Trophoblast cell (in vitro differentiated cells and primary cell): Measurements from ENCODE around the gene MRTFA.

Experiments
- DNase-seq, 2 donors: peaks; one replicate each; pipeline ENCODE4 v3.0.0-alpha.2; 2016
- H2AFZ ChIP-seq: 2 replicates; pipeline ENCODE4 v1.6.1; 2013; ENCODE audit warnings: low read length, moderate library complexity, mild to moderate bottlenecking; ENCODE audit not compliant: insufficient read depth, poor library complexity
- H2AK5ac ChIP-seq: 2 replicates; pipeline ENCODE4 v1.6.1; 2013; ENCODE audit warnings: mild to moderate bottlenecking, low read length
- H2BK120ac ChIP-seq: 2 replicates; pipeline ENCODE4 v1.6.1; 2013; ENCODE audit warnings: low read length, mild to moderate bottlenecking, moderate library complexity; ENCODE audit not compliant: insufficient read depth, poor library complexity
- H2BK12ac ChIP-seq: 2 replicates; pipeline ENCODE4 v1.6.1; 2013; ENCODE audit warnings: mild to moderate bottlenecking, low read length, moderate library complexity
- H2BK5ac ChIP-seq: 2 replicates; pipeline ENCODE4 v1.6.1; 2013; ENCODE audit warnings: low read length, low read depth, moderate library complexity, mild to moderate bottlenecking; ENCODE audit not compliant: poor library complexity
- H3K14ac ChIP-seq: 2 replicates; pipeline ENCODE4 v1.6.1; 2013; ENCODE audit warnings: mild to moderate bottlenecking, low read length
- H3K18ac ChIP-seq: 2 replicates; pipeline ENCODE4 v1.6.1; 2013; ENCODE audit warnings: mild to moderate bottlenecking, low read length
- H3K23ac ChIP-seq: 2 replicates; pipeline ENCODE4 v1.6.1; 2013; ENCODE audit warnings: low read length
- H3K27ac ChIP-seq: 2 replicates; pipeline ENCODE4 v1.5.1; 2013; ENCODE audit warnings: low read depth, mild to moderate bottlenecking, inconsistent platforms, low read length, moderate library complexity
- H3K27me3 ChIP-seq: 2 replicates; pipeline ENCODE4 v1.6.1; 2013; ENCODE audit warnings: inconsistent platforms, mild to moderate bottlenecking, low read length, moderate library complexity; ENCODE audit not compliant: insufficient read depth
- H3K36me3 ChIP-seq, 2 experiments: 1 replicate in 1 of 2; 2 replicates in 1 of 2; pipeline ENCODE4 v1.6.1; 2013; ENCODE audit warnings: low read length in 2 of 2, mild to moderate bottlenecking in 2 of 2, moderate library complexity in 1 of 2; ENCODE audit not compliant: insufficient read depth in 2 of 2, control insufficient read depth in 1 of 2
- H3K4ac ChIP-seq: 2 replicates; pipeline ENCODE4 v1.6.1; 2013; ENCODE audit warnings: low read depth, mild to moderate bottlenecking, low read length, moderate library complexity
- H3K4me1 ChIP-seq, 2 experiments: 1 replicate in 1 of 2; 2 replicates in 1 of 2; pipeline ENCODE4 v1.6.1; 2013; ENCODE audit warnings: low read length in 2 of 2, mild to moderate bottlenecking in 2 of 2, moderate library complexity in 1 of 2; ENCODE audit not compliant: insufficient read depth in 2 of 2, control insufficient read depth in 1 of 2
- H3K4me2 ChIP-seq: 2 replicates; pipeline ENCODE4 v1.6.1; 2013; ENCODE audit warnings: inconsistent platforms, mild to moderate bottlenecking, low read length, moderate library complexity
- H3K4me3 ChIP-seq: 2 replicates; pipeline ENCODE4 v1.5.1; 2013; ENCODE audit warnings: mild to moderate bottlenecking, low read depth, low read length, inconsistent platforms
- H3K79me1 ChIP-seq: one replicate; pipeline ENCODE4 v1.6.1; 2013; ENCODE audit warnings: low read length
- H3K79me2 ChIP-seq: 2 replicates; pipeline ENCODE4 v1.6.1; 2013; ENCODE audit warnings: low read length, mild to moderate bottlenecking; ENCODE audit not compliant: control insufficient read depth, insufficient read depth, poor library complexity
- H3K9ac ChIP-seq: 2 replicates; pipeline ENCODE4 v1.6.1; 2013; ENCODE audit warnings: mild to moderate bottlenecking, low read length
- H3K9me3 ChIP-seq: 2 replicates; pipeline ENCODE4 v1.6.1; 2013; ENCODE audit warnings: low read depth, mild to moderate bottlenecking, control low read depth, inconsistent platforms, low read length; ENCODE audit not compliant: insufficient read depth
- H4K12ac ChIP-seq: 2 replicates; pipeline ENCODE4 v1.6.1; 2013; ENCODE audit warnings: low read depth, mild to moderate bottlenecking, low read length, moderate library complexity
- H4K8ac ChIP-seq: 2 replicates; pipeline ENCODE4 v1.6.1; 2013; ENCODE audit warnings: low read depth, mild to moderate bottlenecking, low read length, moderate library complexity
- H4K91ac ChIP-seq: one replicate; pipeline ENCODE4 v1.6.1; 2013; ENCODE audit warnings: low read depth, mild to moderate bottlenecking, low read length, moderate library complexity
- WGBS: extraction: QIAGEN DNeasy Blood & Tissue Kit; methylation state at CpG from one replicate; pipeline ENCODE4 v1.1.7; 2013; ENCODE audit warnings: missing lambda C conversion rate; ENCODE audit not compliant: insufficient read length, insufficient coverage; ENCODE audit errors: extremely low coverage; 5-methylcytosine and 5-hydroxymethylcytosine counted together

The MRTFA gene

DNA sequence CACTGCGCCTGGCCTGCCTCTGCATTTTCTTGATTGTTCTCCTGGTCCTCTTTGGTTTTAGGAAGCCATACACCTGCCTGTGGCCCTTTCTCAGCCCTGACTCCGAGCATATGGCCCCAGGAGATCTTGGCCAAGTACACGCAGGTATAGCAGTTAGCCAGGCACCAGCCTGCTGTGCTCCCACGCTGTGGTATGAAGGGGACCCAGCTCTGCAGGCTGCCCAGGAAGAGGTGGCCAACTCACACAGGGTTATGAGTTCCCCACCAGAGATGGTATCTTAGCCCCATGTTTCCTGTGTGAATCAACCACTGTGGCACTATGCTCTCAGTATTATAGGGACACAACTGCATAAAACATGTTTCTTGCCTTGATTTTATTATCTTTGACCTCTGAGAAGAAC lies 235.0 kb downstream of the MRTFA start:
- Histone ChIP-seq H3K79me1 (peaks cover 5% of the 10 kb centered on the region), H2BK120ac (no peak overlapping the region), H4K12ac (no peak overlapping the region), H3K36me3 (peaks cover 41 to 51% of the 10 kb centered on the region in 2 experiments), H2AFZ (no peak overlapping the region), H3K18ac (no peak overlapping the region), H3K27ac (no peak overlapping the region), H2BK12ac (no peak overlapping the region), H3K4me1 (peaks cover 4 to 10% of the 10 kb centered on the region in 2 experiments), H3K27me3 (no peaks in the 10 kb centered on the region), H2AK5ac (no peak overlapping the region), H3K4me3 (no peak overlapping the region), H3K9ac (no peak overlapping the region), H3K14ac (no peak overlapping the region), H4K91ac (no peak overlapping the region), H3K9me3 (no peaks in the 10 kb centered on the region), H2BK5ac (no peak overlapping the region), H3K23ac (no peak overlapping the region), H3K4me2 (no peak overlapping the region), H4K8ac (no peak overlapping the region), H3K4ac (no peak overlapping the region), H3K79me2 (peaks cover 2% of the 10 kb centered on the region)
- no peak for DNase-seq
- no CpG with 5 or more reads among the region's 4 CpGs for WGBS

DNA sequence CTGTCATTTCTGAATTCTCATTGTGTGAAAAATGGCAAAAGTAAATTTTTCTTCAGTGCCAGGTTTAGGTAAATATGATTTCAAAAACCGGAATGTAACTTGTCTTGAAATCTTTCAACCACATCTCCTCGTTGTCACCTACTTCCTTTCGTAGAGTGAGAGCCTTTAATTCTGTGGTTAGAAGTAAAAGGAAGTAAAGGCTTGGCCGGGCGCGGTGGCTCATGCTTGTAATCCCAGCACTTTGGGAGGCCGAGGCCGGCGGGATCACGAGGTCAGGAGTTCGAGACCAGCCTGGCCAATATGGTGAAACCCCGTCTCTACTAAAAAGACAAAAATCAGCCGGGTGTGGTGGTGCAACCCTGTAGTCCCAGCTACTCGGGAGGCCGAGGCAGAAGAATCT lies 236.4 kb downstream of the MRTFA start:
- Histone ChIP-seq H3K27me3 (no peaks in the 10 kb centered on the region), H2BK12ac (no peak overlapping the region), H3K4me2 (no peak overlapping the region), H3K4ac (no peak overlapping the region), H3K36me3 (peaks cover 27 to 37% of the 10 kb centered on the region in 2 experiments), H3K9ac (no peak overlapping the region), H2BK5ac (no peak overlapping the region), H3K79me2 (peaks cover 2% of the 10 kb centered on the region), H3K23ac (no peak overlapping the region), H2AFZ (no peak overlapping the region), H2BK120ac (no peak overlapping the region), H3K18ac (no peak overlapping the region), H3K14ac (no peak overlapping the region), H2AK5ac (no peak overlapping the region), H4K8ac (no peak overlapping the region), H3K9me3 (no peaks in the 10 kb centered on the region), H3K4me3 (no peak overlapping the region), H4K91ac (no peak overlapping the region), H4K12ac (no peak overlapping the region), H3K27ac (no peak overlapping the region), H3K79me1 (peaks cover 6% of the 10 kb centered on the region), H3K4me1 (peaks cover 4 to 12% of the 10 kb centered on the region in 2 experiments)
- DNase-seq = no peak
- no CpG with 5 or more reads among the region's 15 CpGs for WGBS

GRCh38 chr22:40399621-40400020 lies 236.9 kb downstream of the MRTFA start:
- H3K9ac ChIP-seq = no peak overlapping the region
- DNase-seq = no peak
- peaks cover 2% of the 10 kb centered on the region for H3K79me2 ChIP-seq
- WGBS = no CpG with 5 or more reads among the region's 2 CpGs
- H2AK5ac ChIP-seq = no peak overlapping the region
- peaks cover 4 to 12% of the 10 kb centered on the region in 2 experiments for H3K4me1 ChIP-seq
- H3K4me2 ChIP-seq = no peak overlapping the region
- H3K27ac ChIP-seq = no peak overlapping the region
- H2BK120ac ChIP-seq = no peak overlapping the region
- no peak overlapping the region for H4K12ac ChIP-seq
- H2BK12ac ChIP-seq = no peak overlapping the region
- H3K9me3 ChIP-seq = no peaks in the 10 kb centered on the region
- no peak overlapping the region for H4K8ac ChIP-seq
- H3K36me3 ChIP-seq = peaks cover 22 to 32% of the 10 kb centered on the region in 2 experiments
- no peak overlapping the region for H3K23ac ChIP-seq
- H3K14ac ChIP-seq = no peak overlapping the region
- H3K18ac ChIP-seq = no peak overlapping the region
- H3K79me1 ChIP-seq = peaks cover 6% of the 10 kb centered on the region
- no peak overlapping the region for H2AFZ ChIP-seq
- H4K91ac ChIP-seq = no peak overlapping the region
- H3K4ac ChIP-seq = no peak overlapping the region
- H2BK5ac ChIP-seq = no peak overlapping the region
- H3K4me3 ChIP-seq = no peak overlapping the region
- H3K27me3 ChIP-seq = no peaks in the 10 kb centered on the region

DNA sequence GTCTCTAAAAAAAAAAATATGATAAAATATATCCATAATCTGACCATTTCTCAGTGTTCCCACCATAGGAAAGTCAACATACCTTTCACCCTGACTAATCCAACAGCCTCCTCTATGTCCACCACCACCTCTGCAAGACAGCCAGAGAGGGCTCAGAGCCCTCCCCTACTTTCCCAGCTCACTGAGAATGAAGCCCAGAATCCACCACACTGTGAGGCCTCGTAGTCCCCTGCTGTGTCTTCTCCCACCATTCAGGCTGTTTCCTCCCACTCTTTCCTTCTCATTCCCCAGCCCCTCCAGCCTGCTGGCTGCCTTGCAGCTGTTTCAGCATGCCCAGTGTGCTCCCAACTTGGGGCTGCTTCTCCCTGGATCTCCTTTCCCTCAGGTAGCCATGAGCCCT lies 239.1 kb downstream of the MRTFA start:
- H3K36me3 ChIP-seq = peaks cover 7 to 14% of the 10 kb centered on the region in 2 experiments
- H3K27ac ChIP-seq = peak overlapping the region; percentile 77
- no peak overlapping the region for H3K4me3 ChIP-seq
- no peaks in the 10 kb centered on the region for H3K27me3 ChIP-seq
- peak overlapping the region; percentile 92 for H3K14ac ChIP-seq
- H3K18ac ChIP-seq = no peak overlapping the region
- H4K8ac ChIP-seq = no peak overlapping the region
- peaks cover 6% of the 10 kb centered on the region for H3K79me1 ChIP-seq
- peaks cover 4 to 12% of the 10 kb centered on the region in 2 experiments for H3K4me1 ChIP-seq
- H2AFZ ChIP-seq = no peak overlapping the region
- H3K9ac ChIP-seq = no peak overlapping the region
- no CpG with 5 or more reads among the region's 1 CpG for WGBS
- peak overlapping the region; percentile 90 for H2BK5ac ChIP-seq
- H3K4me2 ChIP-seq = no peak overlapping the region
- no peaks in the 10 kb centered on the region for H3K9me3 ChIP-seq
- H2AK5ac ChIP-seq = peak overlapping the region; percentile 38
- H3K4ac ChIP-seq = peak overlapping the region; percentile 57
- peak overlapping the region; percentile 94 for H2BK120ac ChIP-seq
- peak in 1 of 2 donors; percentile 25 for DNase-seq
- no peak overlapping the region for H4K12ac ChIP-seq
- H4K91ac ChIP-seq = peak overlapping the region; percentile 95
- H3K23ac ChIP-seq = no peak overlapping the region
- peaks cover 2% of the 10 kb centered on the region for H3K79me2 ChIP-seq
- peak overlapping the region; percentile 97 for H2BK12ac ChIP-seq
